BJ (cell line): ENCODE measurements around the gene GAB3. TPM values are rescaled to one million over a fixed set of nuclear protein-coding genes. Genes with fewer than 3 reads are reported as not detected.

ENCODE experiments used
- CTCF ChIA-PET: fragments of 350-600 bp; formaldehyde crosslinking; extraction: SDS; loops from one replicate; lab custom pipeline; 2021; ENCODE audit warnings: antibody characterized with exemption, inconsistent platforms; lab: Yijun Ruan, JAX
- POLR2A ChIA-PET: fragments of 300-600 bp; sonication (Branson Sonifier 250); formaldehyde crosslinking; extraction: SDS; loops from one replicate; lab custom pipeline; 2021; ENCODE audit warnings: antibody characterized with exemption; lab: Charles Lee
- DNase-seq: peaks from one replicate; pipeline ENCODE4 v3.0.0-alpha.2; 2011; ENCODE audit warnings: low read depth
- H3K27me3 ChIP-seq: 2 replicates; pipeline ENCODE4 v1.6.0; 2011; ENCODE audit warnings: low read length; ENCODE audit not compliant: control insufficient read depth, insufficient read depth
- H3K36me3 ChIP-seq: 2 replicates; pipeline ENCODE4 v1.5.1; 2011; ENCODE audit warnings: low read length; ENCODE audit not compliant: control insufficient read depth, insufficient read depth
- H3K4me3 ChIP-seq: 2 replicates; pipeline ENCODE4 v1.5.1; 2011; ENCODE audit warnings: low read depth, mild to moderate bottlenecking, control low read depth, low read length
- polyA plus RNA-seq: library from polyadenylated mRNA; depleted of rRNA; stranded (reverse); fragments of >200 nt; gene quantifications from 2 replicates; pipeline ENCODE4 v1.2.3, GENCODE V29; 2011
- TF ChIP-seq, protein P1 (sequence below): IDR thresholded peaks from 2 replicates; pipeline ENCODE4 v1.5.1; 2011; ENCODE audit warnings: low read depth, mild to moderate bottlenecking, control low read depth, inconsistent platforms, low read length, moderate library complexity; ENCODE audit not compliant: insufficient read depth

The GAB3 gene
- polyA plus RNA-seq, 1 experiment: 0.82 TPM

GRCh38 chrX:154714925-154715324, 36.0 kb downstream of the GAB3 start:
- no peak for DNase-seq
- TF ChIP-seq, protein P1, sequence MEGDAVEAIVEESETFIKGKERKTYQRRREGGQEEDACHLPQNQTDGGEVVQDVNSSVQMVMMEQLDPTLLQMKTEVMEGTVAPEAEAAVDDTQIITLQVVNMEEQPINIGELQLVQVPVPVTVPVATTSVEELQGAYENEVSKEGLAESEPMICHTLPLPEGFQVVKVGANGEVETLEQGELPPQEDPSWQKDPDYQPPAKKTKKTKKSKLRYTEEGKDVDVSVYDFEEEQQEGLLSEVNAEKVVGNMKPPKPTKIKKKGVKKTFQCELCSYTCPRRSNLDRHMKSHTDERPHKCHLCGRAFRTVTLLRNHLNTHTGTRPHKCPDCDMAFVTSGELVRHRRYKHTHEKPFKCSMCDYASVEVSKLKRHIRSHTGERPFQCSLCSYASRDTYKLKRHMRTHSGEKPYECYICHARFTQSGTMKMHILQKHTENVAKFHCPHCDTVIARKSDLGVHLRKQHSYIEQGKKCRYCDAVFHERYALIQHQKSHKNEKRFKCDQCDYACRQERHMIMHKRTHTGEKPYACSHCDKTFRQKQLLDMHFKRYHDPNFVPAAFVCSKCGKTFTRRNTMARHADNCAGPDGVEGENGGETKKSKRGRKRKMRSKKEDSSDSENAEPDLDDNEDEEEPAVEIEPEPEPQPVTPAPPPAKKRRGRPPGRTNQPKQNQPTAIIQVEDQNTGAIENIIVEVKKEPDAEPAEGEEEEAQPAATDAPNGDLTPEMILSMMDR: peak; percentile 68
- no peaks in the 10 kb centered on the region for H3K36me3 ChIP-seq
- ChIA-PET POLR2A (no interaction called here), CTCF (no interaction called here)
- H3K27me3 ChIP-seq: no peaks in the 10 kb centered on the region
- no peak overlapping the region for H3K4me3 ChIP-seq

GRCh38 chrX:154712781-154713740, 37.8 kb downstream of the GAB3 start:
- Histone ChIP-seq H3K36me3 (no peaks in the 10 kb centered on the region), H3K27me3 (no peaks in the 10 kb centered on the region), H3K4me3 (no peak overlapping the region)
- ChIA-PET CTCF (interaction anchor here (0.6 to 1.3 kb wide), 3 partner anchors 17 to 591 kb away, joined by 3 read pairs; no protein-coding TSS in a partner anchor), POLR2A (no interaction called here)
- DNase-seq: no peak
- TF ChIP-seq, protein P1: no peak

DNA sequence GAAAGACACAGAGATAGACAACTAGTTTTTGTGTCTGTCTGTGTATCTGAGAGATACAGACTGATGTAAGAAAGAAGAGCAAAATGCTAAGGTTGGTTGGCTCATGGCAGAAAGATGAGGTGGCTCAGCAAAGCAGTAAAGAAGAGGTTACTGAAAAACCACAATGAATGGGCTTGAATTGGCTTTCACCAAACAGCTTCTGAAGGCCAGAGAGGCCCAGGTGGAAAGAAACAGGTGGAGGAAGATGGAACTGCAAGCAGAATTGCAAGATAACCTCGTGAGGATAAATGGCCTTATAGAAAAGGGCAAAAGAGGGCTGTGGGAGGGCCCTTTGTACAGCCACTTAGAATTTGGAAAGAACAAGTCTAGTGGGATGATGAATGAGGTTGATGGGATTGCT, 39.6 kb downstream of the GAB3 start:
- H3K36me3 ChIP-seq: no peaks in the 10 kb centered on the region
- TF ChIP-seq, protein P1: no peak
- DNase-seq: no peak
- H3K27me3 ChIP-seq: no peaks in the 10 kb centered on the region
- ChIA-PET POLR2A (no interaction called here), CTCF (no interaction called here)
- H3K4me3 ChIP-seq: no peak overlapping the region

- H3K27me3 ChIP-seq: no peaks in the 10 kb centered on the region
- H3K4me3 ChIP-seq: no peak overlapping the region
- ChIA-PET CTCF (no interaction called here), POLR2A (no interaction called here)
- H3K36me3 ChIP-seq: no peaks in the 10 kb centered on the region
- TF ChIP-seq, protein P1: no peak
- no peak for DNase-seq
Measured at GRCh38 chrX:154710309-154710708, 40.6 kb downstream of the GAB3 start.

DNA sequence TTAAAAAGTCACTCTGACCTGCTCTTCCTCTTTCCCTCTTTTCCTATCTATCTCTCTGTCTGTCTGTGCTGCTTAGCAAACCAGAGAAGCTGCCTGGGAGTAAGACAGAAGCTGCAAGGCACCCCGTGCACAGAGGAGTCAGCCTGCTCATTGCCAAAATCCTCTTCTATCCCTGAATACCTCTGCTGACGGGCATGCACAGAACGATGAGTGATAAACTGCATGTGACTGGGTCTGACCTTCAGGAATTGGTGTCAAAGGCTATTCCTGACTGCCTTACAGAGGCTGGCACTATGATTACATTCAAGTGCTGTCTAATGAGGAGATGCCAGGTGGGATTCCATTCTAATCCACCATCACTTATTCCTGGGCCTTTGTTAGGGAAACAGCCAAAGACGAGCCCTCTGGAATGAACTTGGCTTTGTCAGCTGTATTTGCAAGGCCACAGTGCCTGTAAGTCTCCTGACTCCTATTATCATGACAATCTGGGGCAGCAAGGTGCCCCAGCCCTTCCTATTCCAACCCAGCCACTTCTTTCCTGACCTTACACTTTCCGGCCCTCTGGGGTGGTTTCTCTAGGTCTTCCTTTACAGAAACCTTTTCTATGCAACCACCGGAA, 52.1 kb downstream of the GAB3 start:
- no peak for DNase-seq
- Histone ChIP-seq H3K27me3 (no peaks in the 10 kb centered on the region), H3K36me3 (no peaks in the 10 kb centered on the region), H3K4me3 (no peak overlapping the region)
- ChIA-PET CTCF (no interaction called here), POLR2A (no interaction called here)
- TF ChIP-seq, protein P1: no peak
